Panc1 (cell line): ENCODE results near the gene SYNGR4. TPM values are rescaled to one million over a fixed set of nuclear protein-coding genes. Genes with fewer than 3 reads are reported as not detected.

ENCODE experiments used
- ATAC-seq: fragments of 200-7000 bp; cut with Tn5 transposase; 2 replicates; pipeline ENCODE4 v1.9.1; 2020; ENCODE audit warnings: mild to moderate bottlenecking, moderate library complexity
- BruUV-seq: library from RNA; stranded (reverse); fragments of 400-500 nt; replicated peaks from 2 replicates; lab custom pipeline; 2021; lab: Mats Ljungman, UMichigan
- CTCF ChIA-PET: fragments of 300-600 bp; sonication (Branson Sonifier 250); formaldehyde crosslinking; loops from one replicate; lab custom pipeline; 2022; ENCODE audit warnings: antibody characterized with exemption; lab: Charles Lee
- POLR2A ChIA-PET: fragments of 300-600 bp; sonication (Branson Sonifier 250); formaldehyde crosslinking; loops from one replicate; lab custom pipeline; 2022; ENCODE audit warnings: antibody characterized with exemption; lab: Charles Lee
- DNase-seq: peaks from one replicate; pipeline ENCODE4 v3.0.0-alpha.2; 2010; ENCODE audit warnings: low read depth, low spot score
- H3K27ac ChIP-seq: 2 replicates; pipeline ENCODE4 v1.5.1; 2011; ENCODE audit warnings: mild to moderate bottlenecking, low read length, inconsistent platforms
- H3K27me3 ChIP-seq: fragments of 200-500 bp; sonication (Bioruptor generic); 2 replicates; pipeline ENCODE4 v1.6.0; 2014; ENCODE audit warnings: low read length, inconsistent platforms; ENCODE audit not compliant: control insufficient read depth, insufficient read depth
- H3K36me3 ChIP-seq: fragments of 200-500 bp; sonication (Bioruptor generic); 2 replicates; pipeline ENCODE4 v1.5.1; 2014; ENCODE audit warnings: inconsistent platforms, mild to moderate bottlenecking, low read length, moderate library complexity; ENCODE audit not compliant: control insufficient read depth, insufficient read depth
- H3K4me1 ChIP-seq: 2 replicates; pipeline ENCODE4 v1.5.1; 2011; ENCODE audit warnings: inconsistent platforms, mild to moderate bottlenecking, low read length, moderate library complexity; ENCODE audit not compliant: control insufficient read depth, insufficient read depth
- H3K4me3 ChIP-seq, 2 experiments: 2 replicates each; pipeline ENCODE4 v1.5.1; 2011 to 2012; ENCODE audit warnings: low read depth in 2 of 2, low read length in 2 of 2, mild to moderate bottlenecking in 2 of 2, inconsistent platforms in 1 of 2, moderate library complexity in 1 of 2
- H3K9me3 ChIP-seq: fragments of 200-500 bp; sonication (Bioruptor generic); 2 replicates; pipeline ENCODE4 v1.5.1; 2014; ENCODE audit warnings: low read depth, mild to moderate bottlenecking, inconsistent platforms, low read length, moderate library complexity; ENCODE audit not compliant: control insufficient read depth, insufficient read depth
- POLR2AphosphoS5 ChIP-seq: IDR thresholded peaks from 2 replicates; pipeline ENCODE4 v1.6.1; 2012; ENCODE audit warnings: mild to moderate bottlenecking, low read depth, low read length, moderate library complexity
- REST ChIP-seq, 2 experiments: IDR thresholded peaks; 2 replicates each; pipeline ENCODE4 v1.6.1; 2011 to 2012; ENCODE audit warnings: low read depth in 2 of 2, control low read depth in 1 of 2, low read length in 1 of 2, mild to moderate bottlenecking in 1 of 2, moderate library complexity in 1 of 2; ENCODE audit not compliant: insufficient read depth in 1 of 2
- SIN3A ChIP-seq: IDR thresholded peaks from 2 replicates; pipeline ENCODE4 v1.6.1; 2012; ENCODE audit warnings: low read depth, mild to moderate bottlenecking, low read length, moderate library complexity, borderline replicate concordance; ENCODE audit not compliant: insufficient read depth
- TCF7L2 ChIP-seq: IDR thresholded peaks from 2 replicates; pipeline ENCODE4 v1.6.1; 2011; ENCODE audit warnings: mild to moderate bottlenecking, low read depth, low read length, inconsistent platforms
- in situ Hi-C: cut with HindIII; loops from 2 replicates; pipeline ENCODE4 v1.10.0; 2016; ENCODE audit warnings: low sequenced_read_pairs, low pct_unique_long_range_greater_than_20kb
- intact Hi-C: fragments of 100-400 bp; cut with micrococcal nuclease; formaldehyde crosslinking; loops from one replicate; pipeline ENCODE4 v1.10.0; 2022; ENCODE audit not compliant: unreplicated experiment
- total RNA-seq: library from RNA; stranded (reverse); gene quantifications from one replicate; pipeline ENCODE4 v1.2.1, GENCODE V29; 2021; ENCODE audit not compliant: unreplicated experiment
- TF ChIP-seq, protein P1 (sequence below): fragments of 450-650 bp; IDR thresholded peaks from 2 replicates; pipeline ENCODE4 v1.5.1; 2017; ENCODE audit warnings: mild to moderate bottlenecking

SYNGR4 gene
- total RNA-seq, 1 experiment from 2014 or later, result 0.39 TPM

DNA sequence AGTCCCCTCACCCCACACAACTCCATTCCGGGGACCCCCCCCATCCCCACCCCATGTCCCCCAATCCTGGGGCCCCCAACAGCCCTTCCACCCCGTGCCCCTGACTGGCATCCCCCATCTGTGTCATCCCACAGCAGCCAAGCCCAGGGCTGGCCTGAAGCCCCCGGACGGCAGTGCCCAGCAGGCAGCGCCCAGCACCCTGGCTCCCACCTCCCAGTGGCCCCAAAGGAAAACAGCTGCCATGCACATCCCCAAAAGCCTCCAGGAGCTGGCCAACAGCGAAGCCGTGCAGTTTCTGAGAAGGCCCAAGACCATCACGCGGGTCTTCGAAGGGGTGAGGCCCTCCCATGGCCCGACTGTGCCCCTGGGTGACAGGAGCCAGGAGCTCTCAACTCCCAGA, 1.4 kb downstream of the SYNGR4 start:
- ChIA-PET CTCF (no interaction called here), POLR2A (no interaction called here)
- Histone ChIP-seq H3K27ac (no peak overlapping the region), H3K27me3 (no peaks in the 10 kb centered on the region), H3K9me3 (no peaks in the 10 kb centered on the region), H3K4me1 (no peaks in the 10 kb centered on the region; the same call in 1 of the 2 replicates), H3K36me3 (no peaks in the 10 kb centered on the region; the same call in 1 of the 2 replicates), H3K4me3 (no peak overlapping the region)
- ATAC-seq (no peak), DNase-seq (no peak)
- no TSS peak for BruUV-seq
- intact Hi-C loops, result no loop called here
- TF ChIP-seq TCF7L2 (no peak), POLR2AphosphoS5 (no peak)
- in situ Hi-C loops, result no loop called here

- TF ChIP-seq POLR2AphosphoS5 (no peak), TCF7L2 (no peak), REST (IDR thresholded peaks at IDR 0.05; ENCODE audit: insufficient read depth in 1 of 2, low read depth in 2 of 2, low read length in 1 of 2) (no peak), SIN3A (no peak)
These were observed 3.7 kb downstream of the SYNGR4 start for GRCh38 chr19:48367855-48368254.

DNA sequence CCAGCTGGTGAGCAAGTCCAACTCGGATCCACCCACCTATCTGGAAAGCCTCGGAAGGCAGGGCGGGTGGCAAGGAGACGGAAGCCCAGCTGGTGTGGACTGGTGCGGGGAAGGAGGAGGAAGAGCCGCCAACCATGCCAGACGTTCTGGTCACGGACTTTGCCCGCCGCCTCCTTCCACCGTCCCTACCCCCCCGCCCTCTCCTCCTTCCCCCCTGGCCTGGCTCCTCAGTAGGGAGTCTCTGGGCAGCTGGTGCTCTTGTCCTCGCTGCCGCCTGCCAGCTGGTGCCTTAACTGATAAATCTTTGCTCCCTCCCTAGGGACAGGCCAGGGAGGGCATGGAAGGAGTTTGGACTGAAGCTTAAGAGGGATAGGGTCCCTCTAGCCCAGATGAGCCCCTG, 4.8 kb downstream of the SYNGR4 start:
- H3K27me3 ChIP-seq, result no peaks in the 10 kb centered on the region
- ChIA-PET CTCF (no interaction called here), POLR2A (no interaction called here)
- intact Hi-C loops (no loop called here), in situ Hi-C loops (no loop called here)
- DNase-seq (no peak), ATAC-seq (no peak)
- no TSS peak for BruUV-seq
- TF ChIP-seq SIN3A, result no peak
- TF ChIP-seq, protein P1, sequence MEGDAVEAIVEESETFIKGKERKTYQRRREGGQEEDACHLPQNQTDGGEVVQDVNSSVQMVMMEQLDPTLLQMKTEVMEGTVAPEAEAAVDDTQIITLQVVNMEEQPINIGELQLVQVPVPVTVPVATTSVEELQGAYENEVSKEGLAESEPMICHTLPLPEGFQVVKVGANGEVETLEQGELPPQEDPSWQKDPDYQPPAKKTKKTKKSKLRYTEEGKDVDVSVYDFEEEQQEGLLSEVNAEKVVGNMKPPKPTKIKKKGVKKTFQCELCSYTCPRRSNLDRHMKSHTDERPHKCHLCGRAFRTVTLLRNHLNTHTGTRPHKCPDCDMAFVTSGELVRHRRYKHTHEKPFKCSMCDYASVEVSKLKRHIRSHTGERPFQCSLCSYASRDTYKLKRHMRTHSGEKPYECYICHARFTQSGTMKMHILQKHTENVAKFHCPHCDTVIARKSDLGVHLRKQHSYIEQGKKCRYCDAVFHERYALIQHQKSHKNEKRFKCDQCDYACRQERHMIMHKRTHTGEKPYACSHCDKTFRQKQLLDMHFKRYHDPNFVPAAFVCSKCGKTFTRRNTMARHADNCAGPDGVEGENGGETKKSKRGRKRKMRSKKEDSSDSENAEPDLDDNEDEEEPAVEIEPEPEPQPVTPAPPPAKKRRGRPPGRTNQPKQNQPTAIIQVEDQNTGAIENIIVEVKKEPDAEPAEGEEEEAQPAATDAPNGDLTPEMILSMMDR, result no peak
- no peak for TF ChIP-seq POLR2AphosphoS5
- no peak for TF ChIP-seq TCF7L2
- TF ChIP-seq REST (IDR thresholded peaks at IDR 0.05; ENCODE audit: insufficient read depth in 1 of 2, low read depth in 2 of 2, low read length in 1 of 2), result no peak
- H3K4me1 ChIP-seq, result no peaks in the 10 kb centered on the region; the same call in 1 of the 2 replicates
- no peaks in the 10 kb centered on the region for H3K9me3 ChIP-seq
- no peak overlapping the region for H3K4me3 ChIP-seq
- no peaks in the 10 kb centered on the region for H3K36me3 ChIP-seq
- no peak overlapping the region for H3K27ac ChIP-seq

More at GRCh38 chr19:48367855-48368254, 3.7 kb downstream of the SYNGR4 start:
- intact Hi-C loops (no loop called here), in situ Hi-C loops (no loop called here)
- Histone ChIP-seq H3K36me3 (no peaks in the 10 kb centered on the region; the same call in 1 of the 2 replicates), H3K4me1 (no peaks in the 10 kb centered on the region; the same call in 1 of the 2 replicates), H3K27ac (no peak overlapping the region), H3K27me3 (no peaks in the 10 kb centered on the region), H3K4me3 (no peak overlapping the region), H3K9me3 (no peaks in the 10 kb centered on the region)
- no peak for ATAC-seq
- CTCF ChIA-PET, result no interaction called here
- no TSS peak for BruUV-seq
- no peak for DNase-seq
- POLR2A ChIA-PET, result no interaction called here
